Parathyroid adenoma (tissue), 2 donors: ENCODE data around the gene PCBP4.

Experiments
- H2AFZ ChIP-seq: fragments of 300-600 bp; sonication (generic); one replicate; pipeline ENCODE4 v1.7.0; 2017; ENCODE audit warnings: antibody characterized with exemption, mild to moderate bottlenecking
- H3K27ac ChIP-seq: fragments of 300-600 bp; sonication (generic); one replicate; pipeline ENCODE4 v1.7.0; 2017
- H3K27me3 ChIP-seq: fragments of 300-600 bp; sonication (generic); one replicate; pipeline ENCODE4 v1.7.0; 2017; ENCODE audit warnings: low read length; ENCODE audit not compliant: control insufficient read depth, insufficient read depth
- H3K36me3 ChIP-seq: fragments of 300-600 bp; sonication (generic); one replicate; pipeline ENCODE4 v1.7.0; 2017; ENCODE audit warnings: low read length; ENCODE audit not compliant: control insufficient read depth, insufficient read depth
- H3K4me1 ChIP-seq: fragments of 300-600 bp; sonication (generic); one replicate; pipeline ENCODE4 v1.7.0; 2017; ENCODE audit warnings: control low read depth
- H3K4me2 ChIP-seq: fragments of 300-600 bp; sonication (generic); one replicate; pipeline ENCODE4 v1.7.0; 2017; ENCODE audit warnings: low read length
- H3K4me3 ChIP-seq: fragments of 300-600 bp; sonication (generic); one replicate; pipeline ENCODE4 v1.7.0; 2017; ENCODE audit warnings: low read depth, low read length
- H3K79me2 ChIP-seq: fragments of 300-600 bp; sonication (generic); one replicate; pipeline ENCODE4 v1.7.0; 2017; ENCODE audit warnings: control low read depth
- H3K9ac ChIP-seq: fragments of 300-600 bp; sonication (generic); one replicate; pipeline ENCODE4 v1.7.0; 2017; ENCODE audit warnings: mild to moderate bottlenecking
- H3K9me3 ChIP-seq: fragments of 300-600 bp; sonication (generic); one replicate; pipeline ENCODE4 v1.7.0; 2017; ENCODE audit warnings: low read length; ENCODE audit not compliant: control insufficient read depth
- TF ChIP-seq, protein P1 (sequence below): fragments of 300-600 bp; sonication (generic); IDR thresholded peaks from one replicate; pipeline ENCODE4 v1.7.0; 2017; ENCODE audit warnings: antibody characterized with exemption, mild to moderate bottlenecking
- donor health status: primary hyperparathyroidism.

PCBP4 gene

DNA sequence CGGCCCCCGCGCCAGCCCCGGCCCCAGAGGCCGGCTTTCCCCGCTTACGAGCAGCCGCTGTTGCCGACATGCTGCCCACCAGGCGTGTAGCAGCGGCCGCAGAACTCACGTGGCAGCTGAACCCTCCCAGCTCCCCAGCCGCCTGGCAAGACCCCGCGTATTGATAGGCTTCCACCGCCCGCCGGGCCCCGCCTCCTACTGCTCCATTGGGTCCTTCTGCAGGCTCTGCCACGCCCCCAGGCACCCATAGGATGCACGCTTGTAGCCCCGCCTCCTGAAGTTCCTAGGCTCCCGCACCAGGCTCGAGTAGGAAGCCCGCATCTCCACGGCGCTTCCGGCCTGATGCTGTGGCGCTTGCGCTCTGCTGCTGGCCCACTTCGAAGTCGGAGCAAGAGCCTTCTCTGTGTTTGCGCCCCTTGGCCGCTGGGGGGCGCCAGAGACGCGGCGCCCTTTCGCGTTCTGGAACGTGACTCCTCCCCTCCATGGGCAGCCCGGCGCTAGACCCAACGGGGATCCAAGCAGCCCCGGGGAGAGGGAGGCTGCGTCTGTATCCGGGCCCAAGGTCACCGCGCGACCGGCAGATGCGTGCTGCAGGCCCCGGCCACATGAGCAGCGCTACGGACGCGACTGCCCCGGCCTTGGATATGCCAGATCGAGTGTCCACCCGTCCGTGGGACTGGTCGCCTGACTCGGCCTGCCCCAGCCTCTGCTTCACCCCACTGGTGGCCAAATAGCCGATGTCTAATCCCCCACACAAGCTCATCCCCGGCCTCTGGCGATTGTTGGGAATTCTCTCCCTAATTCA, 25.3 kb downstream of the PCBP4 start, which contains the start of the genes PARP3 and RRP9:
PARP3 (plus strand) TSS at position 566 of the 805 bp plus-strand sequence. CDS start 993 bp downstream, outside the sequence.
RRP9 (minus strand) TSS at position 107 of the 805 bp plus-strand sequence; CDS start at position 70, 37 bp downstream.
- Histone ChIP-seq H3K27me3 (no peaks in the 10 kb centered on the region), H3K4me3 (peak within 1 kb of the TSS; percentile 80), H3K9me3 (no peaks in the 10 kb centered on the region), H3K79me2 (no peaks in the 10 kb centered on the region), H3K4me2 (peak within 1 kb of the TSS; percentile 94), H3K36me3 (no peaks in the 10 kb centered on the region), H3K4me1 (peaks cover 12% of the 10 kb centered on the region), H2AFZ (peak within 1 kb of the TSS; percentile 96), H3K9ac (peak within 1 kb of the TSS; percentile 93), H3K27ac (peak within 1 kb of the TSS; percentile 97)
- TF ChIP-seq, protein P1, sequence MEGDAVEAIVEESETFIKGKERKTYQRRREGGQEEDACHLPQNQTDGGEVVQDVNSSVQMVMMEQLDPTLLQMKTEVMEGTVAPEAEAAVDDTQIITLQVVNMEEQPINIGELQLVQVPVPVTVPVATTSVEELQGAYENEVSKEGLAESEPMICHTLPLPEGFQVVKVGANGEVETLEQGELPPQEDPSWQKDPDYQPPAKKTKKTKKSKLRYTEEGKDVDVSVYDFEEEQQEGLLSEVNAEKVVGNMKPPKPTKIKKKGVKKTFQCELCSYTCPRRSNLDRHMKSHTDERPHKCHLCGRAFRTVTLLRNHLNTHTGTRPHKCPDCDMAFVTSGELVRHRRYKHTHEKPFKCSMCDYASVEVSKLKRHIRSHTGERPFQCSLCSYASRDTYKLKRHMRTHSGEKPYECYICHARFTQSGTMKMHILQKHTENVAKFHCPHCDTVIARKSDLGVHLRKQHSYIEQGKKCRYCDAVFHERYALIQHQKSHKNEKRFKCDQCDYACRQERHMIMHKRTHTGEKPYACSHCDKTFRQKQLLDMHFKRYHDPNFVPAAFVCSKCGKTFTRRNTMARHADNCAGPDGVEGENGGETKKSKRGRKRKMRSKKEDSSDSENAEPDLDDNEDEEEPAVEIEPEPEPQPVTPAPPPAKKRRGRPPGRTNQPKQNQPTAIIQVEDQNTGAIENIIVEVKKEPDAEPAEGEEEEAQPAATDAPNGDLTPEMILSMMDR = peak; percentile 100

DNA sequence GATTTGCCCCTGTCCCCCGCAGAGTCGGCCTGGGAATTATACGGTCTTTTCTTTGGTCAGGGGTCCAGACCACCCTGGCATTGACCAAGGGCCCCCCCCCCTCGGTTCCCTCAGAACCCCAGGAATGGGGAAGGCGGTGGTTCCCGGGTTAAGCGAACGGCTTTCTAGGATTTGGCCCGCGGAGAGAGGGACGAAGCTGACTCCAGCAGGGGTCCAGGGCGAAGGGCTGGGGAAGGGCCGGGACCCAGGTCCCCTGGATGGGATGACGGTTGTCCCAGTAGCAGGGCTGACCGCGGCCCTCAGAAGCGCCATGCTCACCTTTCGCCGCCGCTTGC, 25.8 kb downstream of the PCBP4 start:
- H3K27ac ChIP-seq = peak overlapping the region; percentile 24
- TF ChIP-seq, protein P1 = no peak
- H3K4me3 ChIP-seq = peak overlapping the region; percentile 80
- H3K4me1 ChIP-seq = peaks cover 12% of the 10 kb centered on the region
- H2AFZ ChIP-seq = peak overlapping the region; percentile 86
- peak overlapping the region; percentile 94 for H3K4me2 ChIP-seq
- H3K36me3 ChIP-seq = no peaks in the 10 kb centered on the region
- no peaks in the 10 kb centered on the region for H3K9me3 ChIP-seq
- peak overlapping the region; percentile 44 for H3K9ac ChIP-seq
- H3K27me3 ChIP-seq = no peaks in the 10 kb centered on the region
- no peaks in the 10 kb centered on the region for H3K79me2 ChIP-seq

DNA sequence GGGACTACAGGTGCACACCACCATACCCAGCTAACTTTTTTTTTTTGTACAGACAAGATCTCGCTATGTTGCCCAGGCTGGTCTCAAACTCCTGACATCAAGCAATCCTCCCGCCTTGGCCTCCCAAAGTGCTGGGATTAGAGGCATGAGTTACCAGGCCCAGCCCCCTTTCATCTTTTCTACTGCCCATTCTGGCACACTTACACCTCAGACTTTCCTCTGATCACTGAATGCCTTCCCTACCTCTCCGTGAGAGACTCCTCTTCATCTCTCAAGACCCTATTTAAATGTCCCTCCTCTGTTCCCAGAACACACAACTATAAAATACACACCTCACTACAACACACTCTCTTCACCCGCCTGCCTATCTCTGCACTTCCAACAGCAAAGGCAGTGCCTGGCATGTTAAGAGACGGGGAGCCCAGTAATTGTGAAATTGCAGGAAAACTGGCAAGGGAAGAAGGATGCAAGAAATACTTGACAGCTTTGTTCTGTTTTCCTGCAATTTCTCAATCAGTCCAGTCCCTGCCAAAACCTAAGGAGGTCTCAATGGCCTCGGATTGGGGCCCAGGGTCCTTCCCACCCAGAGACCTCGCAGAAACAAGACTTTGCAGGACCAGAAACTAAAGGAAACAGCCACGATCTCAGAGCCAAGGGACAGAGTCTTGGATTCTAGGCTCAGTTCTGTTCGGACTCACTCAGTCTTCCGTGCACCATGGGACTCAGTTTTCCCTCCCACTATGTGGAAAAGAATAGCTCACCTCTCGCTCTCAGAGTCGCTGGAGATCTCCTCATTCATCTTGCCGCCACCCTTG, 26.4 kb downstream of the PCBP4 start:
- peak overlapping the region; percentile 44 for H3K9ac ChIP-seq
- no peaks in the 10 kb centered on the region for H3K79me2 ChIP-seq
- H3K27ac ChIP-seq = no peak overlapping the region
- H2AFZ ChIP-seq = peak overlapping the region; percentile 86
- H3K36me3 ChIP-seq = no peaks in the 10 kb centered on the region
- no peaks in the 10 kb centered on the region for H3K9me3 ChIP-seq
- TF ChIP-seq, protein P1 = no peak
- H3K4me1 ChIP-seq = peaks cover 12% of the 10 kb centered on the region
- peak overlapping the region; percentile 94 for H3K4me2 ChIP-seq
- no peaks in the 10 kb centered on the region for H3K27me3 ChIP-seq
- H3K4me3 ChIP-seq = peak overlapping the region; percentile 80

DNA sequence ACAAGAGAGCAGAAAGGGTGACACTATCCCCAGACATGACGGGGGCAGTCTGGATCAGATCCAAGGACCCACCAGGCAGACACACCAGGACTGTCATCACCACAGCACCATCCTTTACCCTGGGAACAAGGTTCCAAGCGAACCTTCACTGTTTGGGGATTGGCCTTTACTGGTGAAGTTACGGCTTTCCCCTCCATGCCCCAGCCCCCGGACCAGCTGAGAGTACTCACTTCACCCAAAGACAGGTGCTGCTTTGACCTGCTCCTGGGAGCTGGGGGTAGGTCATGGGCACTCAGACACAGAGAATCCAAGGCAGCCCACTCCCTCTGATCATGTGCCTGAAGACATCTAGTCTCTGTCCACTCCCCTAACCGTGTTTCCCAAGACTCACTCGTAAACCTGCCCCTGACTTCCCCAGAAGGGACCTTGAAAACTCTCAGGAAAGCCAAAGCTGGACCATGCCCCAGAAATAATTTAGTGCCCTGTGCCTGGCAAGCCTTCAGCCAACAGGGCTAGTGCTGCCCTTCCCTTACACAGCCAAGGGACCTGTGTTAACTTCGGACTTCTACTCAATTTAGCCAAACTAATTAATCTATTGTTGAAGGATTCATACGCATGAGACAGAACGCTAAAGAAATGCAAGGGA, 28.4 kb downstream of the PCBP4 start:
- H3K4me2 ChIP-seq = no peak overlapping the region
- peaks cover 12% of the 10 kb centered on the region for H3K4me1 ChIP-seq
- H3K27me3 ChIP-seq = no peaks in the 10 kb centered on the region
- TF ChIP-seq, protein P1 = no peak
- no peak overlapping the region for H3K27ac ChIP-seq
- no peaks in the 10 kb centered on the region for H3K9me3 ChIP-seq
- H3K9ac ChIP-seq = no peak overlapping the region
- no peak overlapping the region for H2AFZ ChIP-seq
- H3K36me3 ChIP-seq = no peaks in the 10 kb centered on the region
- no peaks in the 10 kb centered on the region for H3K79me2 ChIP-seq
- no peak overlapping the region for H3K4me3 ChIP-seq
